ENCODE data around the gene APBB2.

APBB2 gene

DNA sequence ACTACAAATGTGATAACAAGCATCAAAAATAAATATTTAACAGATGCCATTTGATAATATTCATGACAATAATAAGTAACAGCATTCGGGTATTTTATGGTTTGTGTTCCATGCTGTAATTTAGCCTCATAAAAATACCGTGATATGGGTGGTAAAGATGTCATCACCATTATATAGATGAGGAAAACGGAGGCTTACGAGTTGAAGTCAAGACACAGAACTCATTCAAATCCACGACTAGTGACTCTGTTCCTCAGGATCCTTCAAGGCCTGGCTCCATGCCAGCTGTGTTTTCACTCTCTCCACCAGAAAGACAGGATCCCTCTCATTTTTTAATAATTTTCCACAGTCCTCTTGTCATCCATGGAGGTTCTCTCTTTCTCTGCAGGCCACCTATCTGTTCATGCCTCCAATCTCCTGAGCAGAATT is 94.5 kb downstream of the APBB2 start:
- DNase-seq (ENCODE audit: low spot score) = no peak
- no peak overlapping the region for H3K27ac Mint-ChIP-seq
- no peaks in the 10 kb centered on the region for H3K36me3 Mint-ChIP-seq (ENCODE audit: low read depth)
- no peaks in the 10 kb centered on the region for H3K27me3 Mint-ChIP-seq (ENCODE audit: low read depth)
- no peaks in the 10 kb centered on the region for H3K4me1 Mint-ChIP-seq (ENCODE audit: low read depth)
- no peaks in the 10 kb centered on the region for H3K9me3 Mint-ChIP-seq
- H3K4me3 Mint-ChIP-seq = no peak overlapping the region

- H3K36me3 Mint-ChIP-seq (ENCODE audit: low read depth) = no peaks in the 10 kb centered on the region
- no peaks in the 10 kb centered on the region for H3K4me1 Mint-ChIP-seq (ENCODE audit: low read depth)
- H3K9me3 Mint-ChIP-seq = no peaks in the 10 kb centered on the region
These were observed 102.6 kb downstream of the APBB2 start for GRCh38 chr4:41111791-41112190.

GRCh38 chr4:41110050-41110449 is 104.3 kb downstream of the APBB2 start:
- H3K27me3 Mint-ChIP-seq (ENCODE audit: low read depth) = no peaks in the 10 kb centered on the region
- H3K27ac Mint-ChIP-seq = no peak overlapping the region
- H3K9me3 Mint-ChIP-seq = no peaks in the 10 kb centered on the region
- no peak for DNase-seq (ENCODE audit: low spot score)
- H3K4me3 Mint-ChIP-seq = no peak overlapping the region
- no peaks in the 10 kb centered on the region for H3K36me3 Mint-ChIP-seq (ENCODE audit: low read depth)
- H3K4me1 Mint-ChIP-seq (ENCODE audit: low read depth) = no peaks in the 10 kb centered on the region

More at GRCh38 chr4:41111791-41112190, 102.6 kb downstream of the APBB2 start:
- no peak for DNase-seq (ENCODE audit: low spot score)
- Mint-ChIP-seq H3K27ac (no peak overlapping the region), H3K4me3 (no peak overlapping the region), H3K27me3 (ENCODE audit: low read depth) (no peaks in the 10 kb centered on the region)

DNA sequence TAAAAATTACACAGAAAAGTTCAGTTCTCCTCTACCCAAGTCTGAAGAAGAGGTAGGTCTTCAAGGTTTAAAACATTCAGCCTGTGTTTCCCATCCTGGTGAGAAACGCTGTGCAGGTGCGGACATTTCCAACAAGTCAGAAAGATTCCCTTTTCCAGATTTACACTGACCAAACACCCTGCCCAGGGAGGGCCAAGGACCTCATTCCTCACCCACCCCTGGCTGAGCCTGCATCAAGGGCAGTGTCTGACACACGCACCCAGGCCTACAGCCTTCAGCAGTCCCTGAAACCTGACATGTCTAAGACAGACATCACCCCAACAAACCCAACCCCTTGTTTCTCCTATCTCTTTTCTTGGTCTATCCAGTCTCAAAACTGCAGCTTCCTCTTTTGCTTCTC is 105.9 kb downstream of the APBB2 start:
- Mint-ChIP-seq H3K27ac (no peak overlapping the region), H3K36me3 (ENCODE audit: low read depth) (no peaks in the 10 kb centered on the region), H3K4me1 (ENCODE audit: low read depth) (no peaks in the 10 kb centered on the region), H3K4me3 (no peak overlapping the region), H3K27me3 (ENCODE audit: low read depth) (no peaks in the 10 kb centered on the region), H3K9me3 (no peaks in the 10 kb centered on the region)
- no peak for DNase-seq (ENCODE audit: low spot score)

DNA sequence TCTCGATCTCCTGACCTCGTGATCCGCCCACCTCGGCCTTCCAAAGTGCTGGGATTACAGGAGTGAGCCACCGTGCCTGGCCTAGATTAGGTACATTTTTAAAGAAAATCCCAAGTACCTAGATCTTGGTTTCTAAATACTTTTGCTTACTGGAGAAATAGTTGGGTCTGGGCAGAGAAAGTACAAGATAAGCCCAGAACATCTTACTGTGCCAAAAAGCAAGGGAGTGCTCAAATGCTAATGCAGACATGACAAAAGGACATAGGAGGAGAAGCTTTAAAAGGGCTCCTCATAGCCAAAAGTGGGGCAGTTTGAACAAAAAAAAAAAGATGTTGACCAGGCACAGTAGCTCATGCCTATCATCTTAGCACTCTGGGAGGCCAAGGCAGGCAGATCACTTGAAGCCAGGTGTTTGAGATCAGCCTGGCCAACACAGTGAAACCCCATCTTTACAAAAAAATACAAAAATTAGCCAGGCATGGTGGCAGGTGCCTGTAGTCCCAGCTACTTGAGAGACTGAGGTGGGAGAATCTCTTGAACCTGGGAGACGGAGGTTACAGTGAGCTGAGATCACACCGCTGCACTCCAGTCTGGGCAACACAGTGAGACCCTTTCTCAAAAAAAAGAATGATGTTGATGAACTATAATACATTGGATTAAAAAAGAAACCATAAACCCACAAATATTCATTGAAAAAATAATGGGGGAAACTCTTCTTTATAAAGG is 107.5 kb downstream of the APBB2 start:
- Mint-ChIP-seq H3K4me1 (ENCODE audit: low read depth) (no peaks in the 10 kb centered on the region), H3K9me3 (no peaks in the 10 kb centered on the region), H3K36me3 (ENCODE audit: low read depth) (no peaks in the 10 kb centered on the region), H3K4me3 (no peak overlapping the region), H3K27me3 (ENCODE audit: low read depth) (no peaks in the 10 kb centered on the region), H3K27ac (no peak overlapping the region)
- no peak for DNase-seq (ENCODE audit: low spot score)

GRCh38 chr4:41106081-41106480 is 108.3 kb downstream of the APBB2 start:
- Mint-ChIP-seq H3K9me3 (no peaks in the 10 kb centered on the region), H3K4me3 (no peak overlapping the region), H3K4me1 (ENCODE audit: low read depth) (no peaks in the 10 kb centered on the region), H3K36me3 (ENCODE audit: low read depth) (no peaks in the 10 kb centered on the region), H3K27ac (no peak overlapping the region), H3K27me3 (ENCODE audit: low read depth) (no peaks in the 10 kb centered on the region)
- no peak for DNase-seq (ENCODE audit: low spot score)

DNA sequence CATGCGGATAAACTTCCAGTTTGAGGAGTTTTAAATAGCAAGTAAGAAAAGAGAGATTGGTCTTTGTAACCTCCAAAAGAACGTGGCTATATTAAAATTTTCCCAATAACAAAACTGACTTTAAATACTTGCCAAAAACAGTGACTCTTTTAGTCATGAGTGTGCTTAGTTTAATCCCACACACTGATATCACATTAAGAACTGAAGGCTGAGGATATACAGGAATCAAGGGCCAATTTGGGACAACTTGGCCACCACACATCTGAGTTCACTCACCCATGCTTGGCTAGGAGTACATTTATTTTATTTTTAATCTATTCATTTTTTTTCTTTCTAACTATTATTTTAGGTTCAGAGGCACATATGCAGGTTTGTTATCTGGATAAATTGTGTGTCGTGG is 110.2 kb downstream of the APBB2 start:
- no peaks in the 10 kb centered on the region for H3K9me3 Mint-ChIP-seq
- no peaks in the 10 kb centered on the region for H3K27me3 Mint-ChIP-seq (ENCODE audit: low read depth)

GRCh38 chr4:41103657-41104056 is 110.7 kb downstream of the APBB2 start:
- Mint-ChIP-seq H3K4me3 (no peak overlapping the region), H3K27ac (no peak overlapping the region), H3K27me3 (ENCODE audit: low read depth) (no peaks in the 10 kb centered on the region), H3K9me3 (no peaks in the 10 kb centered on the region), H3K36me3 (ENCODE audit: low read depth) (no peaks in the 10 kb centered on the region), H3K4me1 (ENCODE audit: low read depth) (no peaks in the 10 kb centered on the region)
- DNase-seq (ENCODE audit: low spot score) = no peak

More for the DNA sequence above, 110.2 kb downstream of the APBB2 start:
- Mint-ChIP-seq H3K4me1 (ENCODE audit: low read depth) (no peaks in the 10 kb centered on the region), H3K27ac (no peak overlapping the region), H3K4me3 (no peak overlapping the region), H3K36me3 (ENCODE audit: low read depth) (no peaks in the 10 kb centered on the region)
- no peak for DNase-seq (ENCODE audit: low spot score)

- no peaks in the 10 kb centered on the region for H3K36me3 Mint-ChIP-seq (ENCODE audit: low read depth)
- H3K4me1 Mint-ChIP-seq (ENCODE audit: low read depth) = no peaks in the 10 kb centered on the region
- no peaks in the 10 kb centered on the region for H3K27me3 Mint-ChIP-seq (ENCODE audit: low read depth)
- no peak overlapping the region for H3K27ac Mint-ChIP-seq
- no peak for DNase-seq (ENCODE audit: low spot score)
- no peaks in the 10 kb centered on the region for H3K9me3 Mint-ChIP-seq
- no peak overlapping the region for H3K4me3 Mint-ChIP-seq
These were observed 111.8 kb downstream of the APBB2 start for GRCh38 chr4:41102414-41103092.

GRCh38 chr4:41098093-41099048 is 116.0 kb downstream of the APBB2 start:
- H3K4me3 Mint-ChIP-seq = no peak overlapping the region
- H3K36me3 Mint-ChIP-seq (ENCODE audit: low read depth) = no peaks in the 10 kb centered on the region
- H3K27ac Mint-ChIP-seq = no peak overlapping the region
- no peak for DNase-seq (ENCODE audit: low spot score)
- H3K4me1 Mint-ChIP-seq (ENCODE audit: low read depth) = no peaks in the 10 kb centered on the region
- H3K9me3 Mint-ChIP-seq = no peaks in the 10 kb centered on the region
- H3K27me3 Mint-ChIP-seq (ENCODE audit: low read depth) = no peaks in the 10 kb centered on the region

- Mint-ChIP-seq H3K9me3 (no peaks in the 10 kb centered on the region), H3K4me3 (no peak overlapping the region), H3K27me3 (ENCODE audit: low read depth) (no peaks in the 10 kb centered on the region), H3K36me3 (ENCODE audit: low read depth) (no peaks in the 10 kb centered on the region), H3K27ac (no peak overlapping the region), H3K4me1 (ENCODE audit: low read depth) (no peaks in the 10 kb centered on the region)
- no peak for DNase-seq (ENCODE audit: low spot score)
These were observed 118.4 kb downstream of the APBB2 start for GRCh38 chr4:41095973-41096372.

DNA sequence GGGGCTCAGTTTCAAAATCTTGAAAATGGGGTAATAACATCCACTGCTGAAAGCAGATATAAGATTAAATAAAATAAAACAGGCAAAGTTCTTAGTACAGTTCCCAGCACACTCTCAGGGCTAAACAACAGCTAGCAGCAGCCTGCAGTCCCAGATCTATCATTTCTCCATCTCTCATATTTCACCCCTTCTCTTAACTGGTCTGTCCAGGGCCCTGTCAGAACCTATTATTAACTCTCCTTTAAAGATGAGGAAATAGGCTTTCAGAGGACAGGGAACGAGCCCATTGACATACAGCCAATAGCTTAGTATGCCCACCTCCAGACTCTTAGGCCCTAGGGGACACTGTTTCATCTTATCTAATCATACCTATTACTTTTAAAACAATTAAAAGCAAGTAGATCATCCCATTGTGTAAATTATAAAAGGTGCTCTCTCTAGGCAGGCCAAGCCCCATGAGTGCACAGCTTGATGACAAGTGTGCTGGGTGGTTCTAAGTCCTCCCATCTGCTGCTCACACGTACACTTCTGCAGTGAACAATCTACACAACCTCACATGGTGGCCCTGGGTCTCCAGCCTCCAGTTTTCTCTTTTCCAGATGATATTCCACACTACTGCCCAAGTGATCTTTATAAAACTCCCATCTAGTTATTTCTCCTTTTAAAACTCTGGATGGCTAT is 119.0 kb downstream of the APBB2 start:
- DNase-seq (ENCODE audit: low spot score) = no peak
- Mint-ChIP-seq H3K27ac (no peak overlapping the region), H3K4me3 (no peak overlapping the region), H3K27me3 (ENCODE audit: low read depth) (no peaks in the 10 kb centered on the region), H3K36me3 (ENCODE audit: low read depth) (no peaks in the 10 kb centered on the region), H3K4me1 (ENCODE audit: low read depth) (no peaks in the 10 kb centered on the region), H3K9me3 (no peaks in the 10 kb centered on the region)

DNA sequence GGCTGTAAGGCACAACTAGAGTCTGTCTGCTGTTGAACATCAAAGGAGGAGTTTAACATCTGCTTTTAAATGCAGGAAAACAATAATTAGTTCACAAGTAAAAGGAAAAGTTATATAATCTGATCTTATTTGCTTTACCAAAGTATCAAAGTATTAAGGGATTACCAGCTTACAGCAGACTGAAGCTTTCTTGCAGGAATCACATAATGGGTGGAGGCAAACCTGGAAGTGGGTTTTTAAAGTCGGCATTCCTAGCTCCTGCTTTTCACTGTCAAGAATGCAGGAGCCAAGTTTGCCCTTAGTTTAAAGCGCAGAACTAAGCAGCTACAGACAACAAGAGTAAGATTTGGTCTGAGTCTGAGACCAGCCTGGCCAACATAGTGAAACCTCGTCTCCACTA is 122.2 kb downstream of the APBB2 start:
- Mint-ChIP-seq H3K27ac (no peak overlapping the region), H3K4me1 (ENCODE audit: low read depth) (no peaks in the 10 kb centered on the region), H3K9me3 (no peaks in the 10 kb centered on the region), H3K36me3 (ENCODE audit: low read depth) (no peaks in the 10 kb centered on the region), H3K4me3 (no peak overlapping the region), H3K27me3 (ENCODE audit: low read depth) (no peaks in the 10 kb centered on the region)
- DNase-seq (ENCODE audit: low spot score) = no peak
